Fibroblast of the aortic adventitia (primary cell): Measurements from ENCODE around the gene PTP4A2. TPM values are rescaled to one million over a fixed set of nuclear protein-coding genes. Genes with fewer than 3 reads are reported as not detected.

ENCODE experiments used
- DNase-seq: peaks from one replicate; pipeline ENCODE4 v3.0.0-alpha.2; 2010; ENCODE audit warnings: low read depth
- H3K4me3 ChIP-seq: 2 replicates; pipeline ENCODE4 v1.5.1; 2011; ENCODE audit warnings: low read depth, mild to moderate bottlenecking, control low read depth, low read length, moderate library complexity
- total RNA-seq: library from RNA; depleted of rRNA; stranded (reverse); fragments of >200 nt; gene quantifications from 2 replicates; pipeline ENCODE4 v1.2.3, GENCODE V29; 2012; ENCODE audit warnings: low replicate concordance
- TF ChIP-seq, protein P1 (sequence below): IDR thresholded peaks from 2 replicates; pipeline ENCODE4 v1.5.1; 2011; ENCODE audit warnings: mild to moderate bottlenecking, low read length, control low read depth, inconsistent platforms; ENCODE audit not compliant: insufficient read depth

Gene PTP4A2
- total RNA-seq, 1 donor: 692 TPM

DNA sequence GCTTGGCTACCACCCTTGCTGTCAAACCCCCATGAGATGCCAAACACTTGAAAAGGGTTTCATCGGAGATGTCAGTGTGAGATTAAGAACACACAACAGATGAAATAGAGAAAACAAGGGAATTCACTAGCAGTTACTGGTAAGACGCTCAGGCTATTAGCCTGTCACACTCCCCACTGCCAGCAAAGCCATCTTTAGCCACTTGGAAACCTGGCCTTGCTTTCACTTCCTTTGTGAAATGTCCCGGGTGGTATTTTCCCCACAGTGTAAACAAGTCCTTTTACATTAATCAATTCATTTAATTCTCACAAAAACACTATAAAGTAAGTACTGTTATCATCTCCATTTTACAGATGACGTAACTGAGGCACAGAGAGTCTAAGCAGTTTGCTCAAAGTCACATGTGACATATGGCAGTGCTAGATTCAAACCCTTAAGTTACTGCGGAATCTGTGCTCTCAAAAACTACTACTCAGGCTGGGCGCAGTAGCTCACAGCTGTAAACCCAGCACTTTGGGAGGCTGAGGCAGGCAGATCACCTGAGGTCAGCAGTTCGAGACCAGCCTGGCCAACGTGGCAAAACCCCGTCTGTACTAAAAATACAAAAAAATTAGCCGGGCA lies 42.8 kb upstream of the PTP4A2 start:
- TF ChIP-seq, protein P1, sequence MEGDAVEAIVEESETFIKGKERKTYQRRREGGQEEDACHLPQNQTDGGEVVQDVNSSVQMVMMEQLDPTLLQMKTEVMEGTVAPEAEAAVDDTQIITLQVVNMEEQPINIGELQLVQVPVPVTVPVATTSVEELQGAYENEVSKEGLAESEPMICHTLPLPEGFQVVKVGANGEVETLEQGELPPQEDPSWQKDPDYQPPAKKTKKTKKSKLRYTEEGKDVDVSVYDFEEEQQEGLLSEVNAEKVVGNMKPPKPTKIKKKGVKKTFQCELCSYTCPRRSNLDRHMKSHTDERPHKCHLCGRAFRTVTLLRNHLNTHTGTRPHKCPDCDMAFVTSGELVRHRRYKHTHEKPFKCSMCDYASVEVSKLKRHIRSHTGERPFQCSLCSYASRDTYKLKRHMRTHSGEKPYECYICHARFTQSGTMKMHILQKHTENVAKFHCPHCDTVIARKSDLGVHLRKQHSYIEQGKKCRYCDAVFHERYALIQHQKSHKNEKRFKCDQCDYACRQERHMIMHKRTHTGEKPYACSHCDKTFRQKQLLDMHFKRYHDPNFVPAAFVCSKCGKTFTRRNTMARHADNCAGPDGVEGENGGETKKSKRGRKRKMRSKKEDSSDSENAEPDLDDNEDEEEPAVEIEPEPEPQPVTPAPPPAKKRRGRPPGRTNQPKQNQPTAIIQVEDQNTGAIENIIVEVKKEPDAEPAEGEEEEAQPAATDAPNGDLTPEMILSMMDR: no peak
- no peak overlapping the region for H3K4me3 ChIP-seq
- DNase-seq: no peak

- TF ChIP-seq, protein P1: no peak
- no peak for DNase-seq
- H3K4me3 ChIP-seq: no peak overlapping the region
These were observed 40.8 kb upstream of the PTP4A2 start for GRCh38 chr1:31978843-31979400.

DNA sequence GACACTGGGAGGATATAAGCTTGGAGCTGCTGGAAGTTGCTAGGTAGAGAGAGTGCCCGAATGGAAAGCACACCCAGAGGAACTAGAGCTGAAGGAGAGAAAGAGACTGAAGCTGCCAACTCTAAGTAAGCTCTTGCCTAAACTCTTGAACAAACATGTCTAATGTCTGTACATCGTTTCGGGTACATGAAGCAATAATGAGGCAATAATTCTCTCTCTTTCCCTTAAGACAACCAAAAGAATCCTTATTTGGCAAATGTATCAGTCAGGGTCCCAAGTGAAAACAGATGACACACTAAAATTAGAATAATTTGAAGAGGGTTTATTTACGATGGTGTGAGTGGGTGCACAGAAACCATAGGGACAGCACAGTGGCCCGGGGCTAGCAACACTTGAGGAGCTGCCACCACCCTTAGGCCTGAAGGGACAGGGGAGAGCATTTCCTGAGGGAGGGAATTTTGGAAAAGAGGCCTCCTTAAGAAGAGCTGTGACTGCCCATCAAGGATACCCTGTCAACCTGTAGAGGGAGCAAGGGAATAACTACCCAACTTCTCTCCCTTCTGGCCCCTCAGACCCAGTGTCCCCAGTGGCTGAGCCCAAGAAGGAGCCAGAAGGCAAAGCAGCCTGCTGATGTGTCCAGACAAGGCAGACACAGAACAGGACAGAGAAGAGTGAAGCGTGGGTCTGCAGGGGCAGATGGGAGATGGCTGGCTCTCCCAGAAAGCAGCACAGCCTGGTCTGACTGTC lies 39.4 kb upstream of the PTP4A2 start:
- H3K4me3 ChIP-seq: no peak overlapping the region
- TF ChIP-seq, protein P1: peak; percentile 57
- peak; percentile 85 for DNase-seq

DNA sequence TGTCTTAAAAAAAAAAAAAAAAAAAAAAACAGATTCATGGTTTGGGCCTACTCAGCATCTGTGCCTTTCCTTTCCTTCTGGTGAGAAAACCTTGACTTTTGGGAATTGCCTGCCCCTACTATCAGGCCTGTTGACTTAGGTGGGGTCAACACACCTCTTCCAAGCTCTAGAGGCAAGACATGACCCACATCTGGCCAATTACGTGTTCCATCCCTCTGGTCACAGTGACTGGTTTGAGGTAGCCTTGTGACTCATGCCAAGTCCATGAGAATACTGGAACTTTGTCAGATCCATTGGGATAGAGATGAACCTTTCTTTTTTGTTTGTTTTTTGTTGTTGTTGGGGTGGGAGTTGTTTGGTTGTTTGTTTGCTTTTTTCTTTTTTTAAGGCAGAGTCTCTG lies 38.2 kb upstream of the PTP4A2 start:
- DNase-seq: no peak
- TF ChIP-seq, protein P1: no peak
- no peak overlapping the region for H3K4me3 ChIP-seq

DNA sequence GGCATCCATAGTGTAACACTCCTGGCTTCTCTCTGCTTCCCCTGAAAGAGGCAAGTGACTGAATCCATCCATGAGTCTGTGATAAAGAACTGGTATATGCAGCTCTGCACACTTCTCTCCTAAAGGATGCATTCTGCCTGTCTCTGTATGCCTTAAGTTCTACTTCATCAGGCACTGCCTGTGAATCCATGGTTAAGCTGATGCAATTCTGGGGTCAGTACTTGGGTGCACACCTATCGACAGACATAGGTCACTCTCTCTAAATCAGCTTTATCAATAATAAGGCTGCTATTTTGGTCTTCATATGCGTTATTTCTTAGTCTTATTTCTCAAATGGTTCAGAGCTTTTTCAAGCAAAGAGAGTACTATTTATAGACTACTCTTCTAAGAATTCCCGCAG lies 32.7 kb upstream of the PTP4A2 start:
- TF ChIP-seq, protein P1: no peak
- no peak overlapping the region for H3K4me3 ChIP-seq
- DNase-seq: no peak

DNA sequence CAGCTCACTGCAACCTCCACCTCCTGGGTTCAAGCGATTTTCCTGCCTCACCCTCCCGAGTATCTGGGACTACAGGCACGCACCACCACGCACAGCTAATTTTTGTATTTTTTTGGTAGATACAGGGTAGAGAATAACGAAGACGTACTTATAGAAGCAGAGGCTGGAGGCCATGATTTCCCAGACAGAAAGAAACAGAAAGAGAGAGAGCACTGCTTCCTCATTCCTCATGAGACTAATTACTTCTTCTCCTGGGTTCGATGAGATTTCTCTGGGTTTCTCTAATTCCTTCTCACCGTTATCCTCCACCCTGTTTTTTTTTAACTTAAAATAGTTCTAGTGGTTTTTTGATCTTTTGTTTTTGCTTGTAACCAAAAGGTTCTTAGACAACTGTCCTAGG lies 23.4 kb upstream of the PTP4A2 start:
- no peak overlapping the region for H3K4me3 ChIP-seq
- TF ChIP-seq, protein P1: no peak
- DNase-seq: no peak
